Measurements from ENCODE around the gene CTNNA2.

CTNNA2 gene

GRCh38 chr2:80529466-80530165, 1016.8 kb downstream of the CTNNA2 start:
- FAIRE-seq = peak; percentile 56
- no peak for TF ChIP-seq POLR2A (IDR thresholded peaks at IDR 0.05; ENCODE audit: low read depth, low read length)
- TF ChIP-seq POLR2AphosphoS5 (IDR thresholded peaks at IDR 0.05; ENCODE audit: low read depth, low read length) = no peak
- TF ChIP-seq TAF1 (IDR thresholded peaks at IDR 0.05; ENCODE audit: borderline replicate concordance, low read depth, low read length) = no peak
- DNase-seq (ENCODE audit: insufficient read length) = no peak

- DNase-seq (ENCODE audit: insufficient read length) (no peak), FAIRE-seq (peak; percentile 89)
- TF ChIP-seq POLR2AphosphoS5 (IDR thresholded peaks at IDR 0.05; ENCODE audit: low read depth, low read length) (no peak), TAF1 (IDR thresholded peaks at IDR 0.05; ENCODE audit: borderline replicate concordance, low read depth, low read length) (no peak), POLR2A (IDR thresholded peaks at IDR 0.05; ENCODE audit: low read depth, low read length) (no peak)
Measured at GRCh38 chr2:80530442-80531064, 1017.7 kb downstream of the CTNNA2 start.

GRCh38 chr2:80531319-80531718, 1018.5 kb downstream of the CTNNA2 start:
- no peak for FAIRE-seq
- DNase-seq (ENCODE audit: insufficient read length) = no peak
- no peak for TF ChIP-seq POLR2A (IDR thresholded peaks at IDR 0.05; ENCODE audit: low read depth, low read length)
- TF ChIP-seq TAF1 (IDR thresholded peaks at IDR 0.05; ENCODE audit: borderline replicate concordance, low read depth, low read length) = no peak
- no peak for TF ChIP-seq POLR2AphosphoS5 (IDR thresholded peaks at IDR 0.05; ENCODE audit: low read depth, low read length)

- no peak for TF ChIP-seq POLR2A (IDR thresholded peaks at IDR 0.05; ENCODE audit: low read depth, low read length)
- no peak for TF ChIP-seq POLR2AphosphoS5 (IDR thresholded peaks at IDR 0.05; ENCODE audit: low read depth, low read length)
- no peak for TF ChIP-seq TAF1 (IDR thresholded peaks at IDR 0.05; ENCODE audit: borderline replicate concordance, low read depth, low read length)
- DNase-seq (ENCODE audit: insufficient read length) (no peak), FAIRE-seq (no peak)
Measured at GRCh38 chr2:80545420-80546210, 1032.8 kb downstream of the CTNNA2 start.

GRCh38 chr2:80546766-80547165, 1033.9 kb downstream of the CTNNA2 start:
- TF ChIP-seq POLR2A (IDR thresholded peaks at IDR 0.05; ENCODE audit: low read depth, low read length) (no peak), TAF1 (IDR thresholded peaks at IDR 0.05; ENCODE audit: borderline replicate concordance, low read depth, low read length) (no peak), POLR2AphosphoS5 (IDR thresholded peaks at IDR 0.05; ENCODE audit: low read depth, low read length) (no peak)
- FAIRE-seq (no peak), DNase-seq (ENCODE audit: insufficient read length) (no peak)

GRCh38 chr2:80547344-80547743, 1034.5 kb downstream of the CTNNA2 start:
- no peak for DNase-seq (ENCODE audit: insufficient read length)
- FAIRE-seq = no peak
- TF ChIP-seq TAF1 (IDR thresholded peaks at IDR 0.05; ENCODE audit: borderline replicate concordance, low read depth, low read length) = no peak
- no peak for TF ChIP-seq POLR2A (IDR thresholded peaks at IDR 0.05; ENCODE audit: low read depth, low read length)
- TF ChIP-seq POLR2AphosphoS5 (IDR thresholded peaks at IDR 0.05; ENCODE audit: low read depth, low read length) = no peak

- no peak for TF ChIP-seq TAF1 (IDR thresholded peaks at IDR 0.05; ENCODE audit: borderline replicate concordance, low read depth, low read length)
- TF ChIP-seq POLR2AphosphoS5 (IDR thresholded peaks at IDR 0.05; ENCODE audit: low read depth, low read length) = no peak
- TF ChIP-seq POLR2A (IDR thresholded peaks at IDR 0.05; ENCODE audit: low read depth, low read length) = no peak
- DNase-seq (ENCODE audit: insufficient read length) (no peak), FAIRE-seq (no peak)
Measured at GRCh38 chr2:80548469-80548868, 1035.6 kb downstream of the CTNNA2 start.

GRCh38 chr2:80549901-80550300, 1037.0 kb downstream of the CTNNA2 start:
- no peak for TF ChIP-seq POLR2AphosphoS5 (IDR thresholded peaks at IDR 0.05; ENCODE audit: low read depth, low read length)
- no peak for TF ChIP-seq POLR2A (IDR thresholded peaks at IDR 0.05; ENCODE audit: low read depth, low read length)
- TF ChIP-seq TAF1 (IDR thresholded peaks at IDR 0.05; ENCODE audit: borderline replicate concordance, low read depth, low read length) = no peak
- no peak for FAIRE-seq
- no peak for DNase-seq (ENCODE audit: insufficient read length)

- FAIRE-seq (no peak), DNase-seq (ENCODE audit: insufficient read length) (no peak)
- TF ChIP-seq TAF1 (IDR thresholded peaks at IDR 0.05; ENCODE audit: borderline replicate concordance, low read depth, low read length) = no peak
- no peak for TF ChIP-seq POLR2A (IDR thresholded peaks at IDR 0.05; ENCODE audit: low read depth, low read length)
- TF ChIP-seq POLR2AphosphoS5 (IDR thresholded peaks at IDR 0.05; ENCODE audit: low read depth, low read length) = no peak
Measured at GRCh38 chr2:80560326-80560725, 1047.5 kb downstream of the CTNNA2 start.

- no peak for DNase-seq (ENCODE audit: insufficient read length)
- TF ChIP-seq TAF1 (IDR thresholded peaks at IDR 0.05; ENCODE audit: borderline replicate concordance, low read depth, low read length) (no peak), POLR2AphosphoS5 (IDR thresholded peaks at IDR 0.05; ENCODE audit: low read depth, low read length) (no peak), POLR2A (IDR thresholded peaks at IDR 0.05; ENCODE audit: low read depth, low read length) (no peak)
- no peak for FAIRE-seq
Measured at GRCh38 chr2:80568011-80568410, 1055.2 kb downstream of the CTNNA2 start.

- DNase-seq (ENCODE audit: insufficient read length) = no peak
- TF ChIP-seq TAF1 (IDR thresholded peaks at IDR 0.05; ENCODE audit: borderline replicate concordance, low read depth, low read length) = no peak
- TF ChIP-seq POLR2A (IDR thresholded peaks at IDR 0.05; ENCODE audit: low read depth, low read length) = no peak
- no peak for TF ChIP-seq POLR2AphosphoS5 (IDR thresholded peaks at IDR 0.05; ENCODE audit: low read depth, low read length)
- FAIRE-seq = no peak
Measured at GRCh38 chr2:80573167-80573566, 1060.3 kb downstream of the CTNNA2 start.
